ENCODE measurements around the gene SPEF1. TPM values are rescaled to one million over a fixed set of nuclear protein-coding genes. Genes with fewer than 3 reads are reported as not detected.
A peak's percentile ranks its signal among the peaks of the same experiment; 100 is the strongest.

SPEF1 gene
- total RNA-seq, 2 donors from 2014 or later: 0.66 to 1.3 TPM

- H3K36me3 ChIP-seq (replicated peaks in 1 of 2; ENCODE audit: insufficient read depth in 1 of 2, low read depth in 2 of 2): no peaks in the 10 kb centered on the region
Observed at GRCh38 chr20:3739926-3740451, 41.3 kb downstream of the SPEF1 start.

DNA sequence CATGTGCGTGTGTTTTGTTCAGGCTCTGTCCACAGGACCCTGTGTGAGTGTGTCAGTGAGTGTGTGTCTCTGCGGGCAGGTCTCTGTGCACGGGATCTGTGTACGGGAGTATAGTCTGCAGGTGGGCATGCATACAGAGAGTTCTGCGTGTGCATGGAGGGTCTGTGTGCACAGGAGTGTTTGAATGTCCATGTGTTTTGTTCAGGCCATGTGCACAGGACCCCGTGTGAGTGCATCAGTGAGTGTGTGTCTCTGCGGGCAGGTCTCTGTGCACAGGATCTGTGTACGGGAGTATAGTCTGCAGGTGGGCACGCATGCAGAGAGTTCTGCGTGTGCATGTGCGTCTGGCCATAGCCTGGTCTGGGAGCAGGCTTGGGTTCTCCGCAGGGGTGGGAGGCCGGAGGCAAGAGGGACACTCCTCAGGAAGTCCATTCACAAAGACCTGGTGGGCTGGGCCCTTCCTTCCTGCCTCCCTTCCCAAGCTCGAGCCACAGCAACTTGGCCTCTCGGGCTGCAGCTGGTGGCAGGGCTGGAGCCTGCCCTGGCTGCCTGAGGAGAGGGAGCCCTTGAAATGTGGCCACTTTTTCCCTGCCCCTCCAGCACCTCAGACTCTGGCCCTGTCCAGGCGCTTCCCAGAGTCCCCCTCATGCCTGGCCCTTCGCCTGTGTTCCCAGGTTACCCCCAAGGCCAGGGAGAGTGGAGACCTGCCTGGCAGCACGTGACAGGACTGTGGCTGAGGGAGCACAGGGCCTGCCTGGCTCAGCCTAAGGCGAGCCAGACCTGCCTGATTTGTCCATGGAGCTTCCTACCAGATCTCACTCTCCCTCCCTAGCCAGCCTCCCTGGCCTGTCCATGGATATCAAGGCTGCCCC is 42.0 kb downstream of the SPEF1 start:
- Histone ChIP-seq H3K27me3 (no peaks in the 10 kb centered on the region), H3K27ac (peak overlapping the region in 1 of 4 donors; percentile 47), H3K4me1 (peaks cover 16% of the 10 kb centered on the region), H3K9me3 (no peaks in the 10 kb centered on the region), H3K36me3 (replicated peaks in 1 of 2; ENCODE audit: insufficient read depth in 1 of 2, low read depth in 2 of 2) (no peaks in the 10 kb centered on the region), H3K4me3 (no peak overlapping the region)
- WGBS, 2 donors: 75 to 77% methylated on average over 18 to 19 of the region's 19 CpGs
- intact Hi-C loops (cut with DNase I): no loop called here
- no peak for DNase-seq
- no peak for ATAC-seq
- TF ChIP-seq POLR2A (IDR thresholded peaks at IDR 0.05) (no peak), CTCF (IDR thresholded peaks at IDR 0.05) (no peak)

More at GRCh38 chr20:3739926-3740451, 41.3 kb downstream of the SPEF1 start:
- intact Hi-C loops (cut with DNase I): no loop called here
- Histone ChIP-seq H3K4me3 (no peak overlapping the region), H3K27me3 (no peaks in the 10 kb centered on the region), H3K27ac (peak overlapping the region in 1 of 4 donors; percentile 47), H3K4me1 (peaks cover 19% of the 10 kb centered on the region), H3K9me3 (no peaks in the 10 kb centered on the region)
- TF ChIP-seq POLR2A (IDR thresholded peaks at IDR 0.05): no peak
- TF ChIP-seq CTCF (IDR thresholded peaks at IDR 0.05): no peak
- no peak for ATAC-seq
- no peak for DNase-seq
- WGBS, 2 donors: 20 to 71% methylated on average over 1 to 7 of the region's 7 CpGs

DNA sequence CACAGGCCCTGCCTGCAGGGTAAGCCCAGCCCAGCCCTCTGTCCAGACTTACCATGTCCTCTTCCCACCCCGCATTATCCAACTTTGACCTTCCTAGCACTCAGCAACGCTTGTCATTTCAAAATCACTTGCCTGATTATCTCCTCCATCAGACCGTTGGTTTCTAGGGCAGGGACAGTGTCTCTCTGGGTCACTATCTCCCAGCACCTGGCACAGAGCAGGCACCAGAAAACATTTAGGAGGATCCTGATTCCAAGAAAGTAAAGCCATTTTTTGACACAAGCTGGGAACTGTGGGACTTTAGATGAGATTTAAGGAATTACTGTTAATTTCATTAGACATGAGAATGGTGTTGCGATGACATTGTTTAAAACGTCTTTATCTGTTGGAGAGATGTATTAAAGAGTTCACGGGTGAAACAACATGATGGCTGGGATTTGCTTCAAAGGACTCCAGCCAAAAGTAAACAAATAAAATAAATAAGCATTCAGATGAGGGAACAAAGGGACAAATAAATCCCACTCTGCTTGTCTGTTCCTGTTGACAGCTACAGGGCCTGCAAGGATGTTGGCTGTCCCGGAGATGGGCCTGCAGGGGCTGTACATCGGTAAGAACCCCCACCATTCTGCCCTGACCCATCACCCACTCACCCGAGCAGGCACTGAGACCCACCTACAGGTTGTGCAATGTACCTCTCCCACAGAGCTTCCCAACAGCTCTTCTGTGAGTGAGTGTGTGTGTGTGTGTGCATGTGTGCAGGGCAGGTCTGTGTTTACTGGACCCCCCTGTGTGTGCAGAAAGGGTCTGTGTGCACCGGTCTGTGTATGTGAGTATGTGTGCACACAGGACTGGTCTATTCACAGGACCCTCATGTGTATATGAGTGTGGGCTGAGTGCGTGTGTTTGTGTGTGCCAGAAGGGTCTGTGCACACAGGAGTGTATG is 42.9 kb downstream of the SPEF1 start:
- Histone ChIP-seq H3K4me3 (no peak overlapping the region), H3K27ac (no peak overlapping the region), H3K9me3 (no peaks in the 10 kb centered on the region), H3K36me3 (replicated peaks in 1 of 2; ENCODE audit: insufficient read depth in 1 of 2, low read depth in 2 of 2) (no peaks in the 10 kb centered on the region), H3K4me1 (peaks cover 16% of the 10 kb centered on the region), H3K27me3 (no peaks in the 10 kb centered on the region)
- DNase-seq: no peak
- ATAC-seq: no peak
- intact Hi-C loops (cut with DNase I): no loop called here
- 65 to 67% methylated on average over 9 to 11 of the region's 11 CpGs for WGBS, 2 donors
- no peak for TF ChIP-seq POLR2A (IDR thresholded peaks at IDR 0.05)
- no peak for TF ChIP-seq CTCF (IDR thresholded peaks at IDR 0.05)

DNA sequence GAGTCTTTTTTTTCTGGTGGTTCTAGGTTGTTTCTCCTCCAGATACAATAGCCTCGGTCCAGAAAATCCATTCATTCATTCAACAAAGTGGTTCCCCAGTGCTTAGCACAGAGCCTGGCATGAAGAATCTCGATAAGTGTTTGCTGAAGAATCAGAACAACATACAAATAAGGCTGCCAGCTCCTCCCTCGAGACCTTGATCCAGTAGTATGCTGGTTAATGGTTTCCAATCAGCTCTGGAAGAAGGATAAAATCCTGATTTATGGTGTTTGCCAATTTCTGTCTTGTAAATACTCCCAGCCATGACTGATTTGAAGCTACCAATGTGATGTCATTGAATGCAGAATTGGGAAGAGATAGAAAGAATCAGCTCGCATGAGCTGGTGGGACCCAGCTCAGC is 45.5 kb downstream of the SPEF1 start:
- DNase-seq: no peak
- TF ChIP-seq POLR2A (IDR thresholded peaks at IDR 0.05) (no peak), CTCF (IDR thresholded peaks at IDR 0.05) (no peak)
- Histone ChIP-seq H3K27ac (no peak overlapping the region), H3K27me3 (no peaks in the 10 kb centered on the region), H3K36me3 (replicated peaks in 1 of 2; ENCODE audit: insufficient read depth in 1 of 2, low read depth in 2 of 2) (no peaks in the 10 kb centered on the region), H3K9me3 (no peaks in the 10 kb centered on the region), H3K4me3 (no peak overlapping the region), H3K4me1 (peaks cover 19% of the 10 kb centered on the region)
- ATAC-seq: no peak
- WGBS, 2 donors: 24 to 31% methylated on average over 4 of the region's 4 CpGs
- intact Hi-C loops (cut with DNase I): no loop called here

Measured in body of pancreas (tissue), 4 donors.